Loucy (cell line): Measurements from ENCODE around the gene TECRL.

ENCODE experiments used
- H2AFZ ChIP-seq: fragments of 200-600 bp; sonication (generic); 2 replicates; pipeline ENCODE4 v1.6.0; 2016; ENCODE audit warnings: antibody characterized with exemption, mild to moderate bottlenecking, low read length, moderate library complexity
- H3F3A ChIP-seq: fragments of 200-600 bp; 2 replicates; pipeline ENCODE4 v1.6.0; 2016; ENCODE audit warnings: antibody characterized with exemption, low read depth, mild to moderate bottlenecking
- H3K27me3 ChIP-seq: fragments of 200-600 bp; sonication (generic); 2 replicates; pipeline ENCODE4 v1.6.1; 2014; ENCODE audit warnings: low read length, mild to moderate bottlenecking; ENCODE audit not compliant: insufficient read depth, poor library complexity, severe bottlenecking
- H3K36me3 ChIP-seq: fragments of 200-600 bp; sonication (generic); 2 replicates; pipeline ENCODE4 v1.6.1; 2016; ENCODE audit warnings: low read length; ENCODE audit not compliant: insufficient read depth
- H3K4me1 ChIP-seq: fragments of 200-600 bp; sonication (generic); 2 replicates; pipeline ENCODE4 v1.5.1; 2014; ENCODE audit warnings: low read length, mild to moderate bottlenecking; ENCODE audit not compliant: insufficient read depth, poor library complexity, severe bottlenecking
- H3K4me2 ChIP-seq: fragments of 200-600 bp; sonication (generic); 2 replicates; pipeline ENCODE4 v1.6.0; 2014; ENCODE audit warnings: antibody characterized with exemption, low read length, low read depth, mild to moderate bottlenecking; ENCODE audit not compliant: poor library complexity, severe bottlenecking
- H3K4me3 ChIP-seq: fragments of 200-600 bp; sonication (generic); 2 replicates; pipeline ENCODE4 v1.5.1; 2014; ENCODE audit warnings: low read length, mild to moderate bottlenecking, mixed read lengths; ENCODE audit not compliant: poor library complexity, severe bottlenecking
- H3K79me2 ChIP-seq: fragments of 200-600 bp; sonication (generic); 2 replicates; pipeline ENCODE4 v1.6.1; 2014; ENCODE audit warnings: low read length; ENCODE audit not compliant: insufficient read depth
- H3K9ac ChIP-seq: fragments of 200-600 bp; sonication (generic); 2 replicates; pipeline ENCODE4 v1.6.0; 2014; ENCODE audit warnings: mild to moderate bottlenecking, low read depth, low read length, moderate library complexity; ENCODE audit not compliant: poor library complexity, severe bottlenecking
- H3K9me2 ChIP-seq: fragments of 200-600 bp; sonication (generic); replicated peaks from 2 replicates; pipeline ENCODE4 v1.6.1; 2016; ENCODE audit warnings: low read depth, low read length, mixed read lengths
- H3K9me3 ChIP-seq: fragments of 200-600 bp; sonication (generic); 2 replicates; pipeline ENCODE4 v1.6.1; 2014; ENCODE audit warnings: mild to moderate bottlenecking, antibody characterized with exemption, low read length, low read depth; ENCODE audit not compliant: insufficient read depth
- H4K20me1 ChIP-seq: fragments of 200-600 bp; sonication (generic); 2 replicates; pipeline ENCODE4 v1.6.0; 2014; ENCODE audit warnings: antibody characterized with exemption, low read length, mild to moderate bottlenecking; ENCODE audit not compliant: insufficient read depth, poor library complexity, severe bottlenecking
- CTCF ChIP-seq: fragments of 200-600 bp; sonication (generic); conservative IDR thresholded peaks from 2 replicates; pipeline ENCODE4 v1.5.1; 2014; ENCODE audit warnings: mild to moderate bottlenecking, antibody characterized with exemption, low read length
- EZH2phosphoT487 ChIP-seq: fragments of 200-600 bp; IDR thresholded peaks from 2 replicates; pipeline ENCODE4 v1.6.1; 2018; ENCODE audit warnings: antibody characterized with exemption, mild to moderate bottlenecking, moderate library complexity, borderline replicate concordance

The TECRL gene

DNA sequence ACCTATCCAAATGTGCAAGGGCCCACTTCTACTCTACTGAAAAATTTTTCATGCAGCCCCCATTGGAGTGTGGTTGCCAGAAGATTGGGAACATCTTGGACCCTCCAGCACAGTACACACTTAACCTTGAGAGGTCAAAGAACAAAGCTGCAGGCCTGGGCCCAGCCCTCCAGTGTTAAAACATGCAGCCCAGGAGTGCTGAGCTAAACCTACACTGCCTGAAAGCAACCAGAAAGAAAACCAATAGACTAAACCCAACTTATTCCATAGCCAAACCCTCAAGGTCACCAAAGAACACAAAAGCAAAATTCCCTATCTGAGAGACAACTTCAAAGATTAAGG is 47.9 kb downstream of the TECRL start:
- TF ChIP-seq EZH2phosphoT487 (no peak), CTCF (no peak)
- Histone ChIP-seq H3K4me3 (no peak overlapping the region), H4K20me1 (no peaks in the 10 kb centered on the region), H3F3A (no peaks in the 10 kb centered on the region), H3K4me1 (no peaks in the 10 kb centered on the region), H3K9ac (no peak overlapping the region), H2AFZ (no peak overlapping the region), H3K79me2 (no peaks in the 10 kb centered on the region), H3K27me3 (no peaks in the 10 kb centered on the region), H3K9me3 (no peaks in the 10 kb centered on the region), H3K4me2 (no peak overlapping the region), H3K9me2 (no peaks in the 10 kb centered on the region), H3K36me3 (no peaks in the 10 kb centered on the region)

DNA sequence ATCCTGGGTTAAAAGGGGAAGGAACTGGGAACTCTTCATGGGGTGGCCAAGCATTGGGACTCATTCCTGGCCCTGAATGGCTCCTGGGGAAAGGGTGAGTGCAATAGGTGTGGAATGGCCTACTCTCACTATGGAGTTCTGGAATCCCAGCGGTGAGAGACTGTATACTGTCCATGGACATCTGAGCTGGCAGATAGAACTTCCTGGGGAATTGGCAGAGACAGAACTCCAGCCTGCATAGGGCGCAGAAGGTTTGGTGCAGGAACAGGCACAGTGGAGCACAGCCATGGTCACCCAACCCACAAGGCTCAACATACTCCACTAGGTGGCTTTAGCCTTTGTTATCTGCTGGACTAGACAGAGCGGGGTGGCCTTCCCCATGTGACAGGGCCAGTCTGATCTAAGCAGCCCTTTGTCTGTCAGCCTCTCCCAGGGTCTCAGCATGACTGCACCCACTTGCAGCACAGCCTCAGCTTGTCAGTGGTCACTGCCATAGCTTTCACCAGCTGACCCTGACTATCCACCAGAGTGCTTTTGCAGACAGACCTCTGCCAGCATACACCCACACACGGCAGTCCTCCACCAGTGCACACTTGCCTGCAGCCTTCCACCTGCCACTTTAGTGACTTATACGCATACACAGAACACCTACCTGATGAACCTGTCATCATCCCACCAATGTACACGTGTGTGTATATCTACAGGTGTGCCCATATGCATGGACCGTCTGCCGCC is 48.4 kb downstream of the TECRL start:
- Histone ChIP-seq H3K27me3 (no peaks in the 10 kb centered on the region), H3K9ac (no peak overlapping the region), H3K36me3 (no peaks in the 10 kb centered on the region), H3K4me2 (no peak overlapping the region), H3K79me2 (no peaks in the 10 kb centered on the region), H3K9me2 (no peaks in the 10 kb centered on the region), H3K9me3 (no peaks in the 10 kb centered on the region), H2AFZ (no peak overlapping the region), H3K4me3 (no peak overlapping the region), H3K4me1 (no peaks in the 10 kb centered on the region), H3F3A (no peaks in the 10 kb centered on the region), H4K20me1 (no peaks in the 10 kb centered on the region)
- TF ChIP-seq EZH2phosphoT487 (no peak), CTCF (no peak)

- Histone ChIP-seq H3K9me3 (no peaks in the 10 kb centered on the region), H3K79me2 (no peaks in the 10 kb centered on the region), H3K9ac (no peak overlapping the region), H3K4me2 (no peak overlapping the region), H3K4me3 (no peak overlapping the region), H3K27me3 (no peaks in the 10 kb centered on the region), H3K36me3 (no peaks in the 10 kb centered on the region), H3K4me1 (no peaks in the 10 kb centered on the region), H3F3A (no peaks in the 10 kb centered on the region), H4K20me1 (no peaks in the 10 kb centered on the region), H3K9me2 (no peaks in the 10 kb centered on the region), H2AFZ (no peak overlapping the region)
- TF ChIP-seq EZH2phosphoT487 (no peak), CTCF (no peak)
Observed at GRCh38 chr4:64359489-64359888, 49.8 kb downstream of the TECRL start.
